Stimulated activated CD8-positive, alpha-beta memory T cell treated with anti-CD3 and anti-CD28 coated beads, Interleukin-4, amount 100 ng/mL, for 1 hour (primary cell): Measurements from ENCODE around the gene MPHOSPH9.

Source experiments
- DNase-seq, 2 donors: peaks; one replicate each; pipeline ENCODE4 v3.0.0-alpha.2; 2020; ENCODE audit warnings: low read depth in 2 of 2, low spot score in 1 of 2

The MPHOSPH9 gene

GRCh38 chr12:123232807-123233504 is at the start of gene MPHOSPH9, which contains the start of gene MTRFR:
MPHOSPH9 (minus strand) TSS chr12:123233141; CDS start chr12:123230364, 2,777 bp downstream.
MTRFR (plus strand) TSS chr12:123233436; CDS start chr12:123253675, 20,239 bp downstream.
- DNase-seq = peak; percentile 95 to 97

- no peak for DNase-seq
Observed at GRCh38 chr12:123282111-123282510, 49.2 kb upstream of the MPHOSPH9 start.

- no peak for DNase-seq
Observed at GRCh38 chr12:123280971-123281370, 48.0 kb upstream of the MPHOSPH9 start.

- no peak for DNase-seq
Observed at GRCh38 chr12:123278101-123278627, 45.2 kb upstream of the MPHOSPH9 start.

GRCh38 chr12:123273166-123273565 is 40.2 kb upstream of the MPHOSPH9 start:
- no peak for DNase-seq

- DNase-seq = peak; percentile 33 to 54
Observed at GRCh38 chr12:123271001-123271668, 38.2 kb upstream of the MPHOSPH9 start.

- DNase-seq = no peak
Observed at GRCh38 chr12:123270214-123271000, 37.5 kb upstream of the MPHOSPH9 start.

GRCh38 chr12:123269896-123270213 is 36.9 kb upstream of the MPHOSPH9 start:
- no peak for DNase-seq

GRCh38 chr12:123269395-123269892 is 36.5 kb upstream of the MPHOSPH9 start:
- no peak for DNase-seq

- DNase-seq = no peak
Observed at GRCh38 chr12:123268850-123269249, 35.9 kb upstream of the MPHOSPH9 start.

GRCh38 chr12:123267991-123268843 is 35.3 kb upstream of the MPHOSPH9 start:
- no peak for DNase-seq

- DNase-seq = no peak
Observed at GRCh38 chr12:123267335-123267920, 34.5 kb upstream of the MPHOSPH9 start.

GRCh38 chr12:123266679-123267277 is 33.8 kb upstream of the MPHOSPH9 start:
- no peak for DNase-seq

- no peak for DNase-seq
Observed at GRCh38 chr12:123265851-123266678, 33.1 kb upstream of the MPHOSPH9 start.

- DNase-seq = no peak
Observed at GRCh38 chr12:123264642-123265041, 31.7 kb upstream of the MPHOSPH9 start.

- no peak for DNase-seq
Observed at GRCh38 chr12:123263196-123263817, 30.4 kb upstream of the MPHOSPH9 start.

GRCh38 chr12:123261196-123261595 is 28.3 kb upstream of the MPHOSPH9 start:
- no peak for DNase-seq

- DNase-seq = no peak
Observed at GRCh38 chr12:123260081-123260480, 27.1 kb upstream of the MPHOSPH9 start.
